Nephron progenitor cell (in vitro differentiated cells): ENCODE data around the gene MRTFA.

Source experiments
- DNase-seq: peaks from one replicate; pipeline ENCODE4 v3.0.0; 2021
- H3K27ac Mint-ChIP-seq: 2 replicates; pipeline ENCODE4 v1.8.0; 2021; ENCODE audit warnings: mild to moderate bottlenecking, moderate library complexity, mixed read lengths
- H3K27me3 Mint-ChIP-seq: 2 replicates; pipeline ENCODE4 v1.8.0; 2021; ENCODE audit warnings: mild to moderate bottlenecking, low read depth, mixed read lengths; ENCODE audit not compliant: poor library complexity
- H3K36me3 Mint-ChIP-seq: 2 replicates; pipeline ENCODE4 v1.8.0; 2021; ENCODE audit warnings: low read depth, mixed read lengths
- H3K4me1 Mint-ChIP-seq: 2 replicates; pipeline ENCODE4 v1.8.0; 2021; ENCODE audit warnings: mixed read lengths
- H3K4me3 Mint-ChIP-seq: 2 replicates; pipeline ENCODE4 v1.8.0; 2021; ENCODE audit warnings: mild to moderate bottlenecking, moderate library complexity, mixed read lengths
- H3K9me3 Mint-ChIP-seq: 2 replicates; pipeline ENCODE4 v1.8.0; 2021; ENCODE audit warnings: mild to moderate bottlenecking, moderate library complexity, mixed read lengths
- TF ChIP-seq, protein P1 (sequence below): fragments of 200-600 bp; sonication (generic); IDR thresholded peaks from 2 replicates; pipeline ENCODE4 v1.5.0; 2021; ENCODE audit warnings: antibody characterized with exemption

Gene MRTFA

DNA sequence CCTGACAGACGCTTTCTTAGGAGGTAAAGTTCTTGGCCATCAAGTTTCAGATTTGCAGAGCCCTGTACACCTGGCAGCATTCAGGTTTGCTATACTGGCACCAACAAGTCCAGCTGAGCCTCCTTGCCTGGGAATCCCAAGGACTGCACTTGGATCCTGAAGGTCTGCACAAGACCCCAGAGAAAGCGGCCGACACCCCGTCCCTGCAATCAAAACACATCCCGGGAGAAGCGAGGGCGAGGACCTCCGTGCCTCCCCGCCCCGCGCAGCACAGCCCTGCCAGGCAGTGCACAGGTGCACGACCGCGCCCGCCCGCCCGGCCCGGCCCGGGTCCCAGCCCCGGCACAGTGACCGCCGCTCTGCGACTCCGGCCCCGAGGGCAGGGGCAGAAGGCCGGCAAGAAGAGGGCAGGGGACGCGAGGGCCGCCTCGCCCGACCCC is 559 bp downstream of the MRTFA start:
- H3K4me1 Mint-ChIP-seq: peaks cover 38% of the 10 kb centered on the region
- H3K36me3 Mint-ChIP-seq: peaks cover 18% of the 10 kb centered on the region
- peak overlapping the region; percentile 93 for H3K4me3 Mint-ChIP-seq
- DNase-seq: no peak
- TF ChIP-seq, protein P1, sequence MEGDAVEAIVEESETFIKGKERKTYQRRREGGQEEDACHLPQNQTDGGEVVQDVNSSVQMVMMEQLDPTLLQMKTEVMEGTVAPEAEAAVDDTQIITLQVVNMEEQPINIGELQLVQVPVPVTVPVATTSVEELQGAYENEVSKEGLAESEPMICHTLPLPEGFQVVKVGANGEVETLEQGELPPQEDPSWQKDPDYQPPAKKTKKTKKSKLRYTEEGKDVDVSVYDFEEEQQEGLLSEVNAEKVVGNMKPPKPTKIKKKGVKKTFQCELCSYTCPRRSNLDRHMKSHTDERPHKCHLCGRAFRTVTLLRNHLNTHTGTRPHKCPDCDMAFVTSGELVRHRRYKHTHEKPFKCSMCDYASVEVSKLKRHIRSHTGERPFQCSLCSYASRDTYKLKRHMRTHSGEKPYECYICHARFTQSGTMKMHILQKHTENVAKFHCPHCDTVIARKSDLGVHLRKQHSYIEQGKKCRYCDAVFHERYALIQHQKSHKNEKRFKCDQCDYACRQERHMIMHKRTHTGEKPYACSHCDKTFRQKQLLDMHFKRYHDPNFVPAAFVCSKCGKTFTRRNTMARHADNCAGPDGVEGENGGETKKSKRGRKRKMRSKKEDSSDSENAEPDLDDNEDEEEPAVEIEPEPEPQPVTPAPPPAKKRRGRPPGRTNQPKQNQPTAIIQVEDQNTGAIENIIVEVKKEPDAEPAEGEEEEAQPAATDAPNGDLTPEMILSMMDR: no peak
- H3K9me3 Mint-ChIP-seq: peaks cover 4% of the 10 kb centered on the region
- no peak overlapping the region for H3K27ac Mint-ChIP-seq
- H3K27me3 Mint-ChIP-seq: no peaks in the 10 kb centered on the region

DNA sequence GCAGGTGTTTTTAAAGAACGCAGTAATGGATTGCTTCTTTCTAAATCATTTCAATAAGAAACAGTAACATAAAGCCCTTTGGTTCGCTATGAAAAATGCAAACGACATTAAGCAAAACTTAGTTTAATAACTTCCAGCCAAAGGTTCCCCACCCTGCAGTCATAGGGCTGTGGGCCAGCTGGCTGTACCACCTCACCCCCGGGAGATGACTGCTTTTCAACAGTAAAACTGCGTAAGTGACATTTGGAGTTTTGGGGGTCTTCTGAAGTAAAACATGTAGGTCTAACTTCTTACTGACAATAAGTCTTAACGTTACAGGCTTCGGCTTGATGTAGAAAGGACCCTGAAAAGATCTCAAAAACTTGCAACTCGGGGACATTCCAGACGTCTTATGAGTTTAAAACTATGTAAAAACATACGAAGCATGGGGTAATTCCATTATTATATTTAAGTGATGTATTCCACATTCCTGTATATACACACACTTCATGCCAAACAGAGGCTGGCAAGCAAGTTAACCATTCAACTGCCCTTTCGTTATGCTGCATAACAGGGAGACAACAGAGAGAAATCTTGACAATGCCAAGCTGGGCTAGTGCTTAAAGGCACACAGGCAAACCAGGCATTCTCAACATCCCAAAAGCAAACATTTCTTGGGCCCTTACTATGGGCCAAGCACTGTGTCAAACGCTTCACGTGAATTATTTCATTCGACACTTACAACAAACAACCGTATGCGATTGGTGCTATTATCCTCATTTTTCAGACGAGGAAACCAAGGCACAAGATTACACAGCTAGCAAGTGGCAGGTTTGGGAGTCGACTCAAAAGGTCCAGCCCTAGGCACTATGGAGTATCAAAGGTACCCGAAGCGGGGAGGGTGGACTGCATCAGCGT is 1.2 kb downstream of the MRTFA start:
- H3K27ac Mint-ChIP-seq: no peak overlapping the region
- DNase-seq: no peak
- H3K4me1 Mint-ChIP-seq: peaks cover 35% of the 10 kb centered on the region
- peaks cover 4% of the 10 kb centered on the region for H3K9me3 Mint-ChIP-seq
- no peaks in the 10 kb centered on the region for H3K27me3 Mint-ChIP-seq
- TF ChIP-seq, protein P1: no peak
- peak overlapping the region; percentile 93 for H3K4me3 Mint-ChIP-seq
- H3K36me3 Mint-ChIP-seq: peaks cover 18% of the 10 kb centered on the region

DNA sequence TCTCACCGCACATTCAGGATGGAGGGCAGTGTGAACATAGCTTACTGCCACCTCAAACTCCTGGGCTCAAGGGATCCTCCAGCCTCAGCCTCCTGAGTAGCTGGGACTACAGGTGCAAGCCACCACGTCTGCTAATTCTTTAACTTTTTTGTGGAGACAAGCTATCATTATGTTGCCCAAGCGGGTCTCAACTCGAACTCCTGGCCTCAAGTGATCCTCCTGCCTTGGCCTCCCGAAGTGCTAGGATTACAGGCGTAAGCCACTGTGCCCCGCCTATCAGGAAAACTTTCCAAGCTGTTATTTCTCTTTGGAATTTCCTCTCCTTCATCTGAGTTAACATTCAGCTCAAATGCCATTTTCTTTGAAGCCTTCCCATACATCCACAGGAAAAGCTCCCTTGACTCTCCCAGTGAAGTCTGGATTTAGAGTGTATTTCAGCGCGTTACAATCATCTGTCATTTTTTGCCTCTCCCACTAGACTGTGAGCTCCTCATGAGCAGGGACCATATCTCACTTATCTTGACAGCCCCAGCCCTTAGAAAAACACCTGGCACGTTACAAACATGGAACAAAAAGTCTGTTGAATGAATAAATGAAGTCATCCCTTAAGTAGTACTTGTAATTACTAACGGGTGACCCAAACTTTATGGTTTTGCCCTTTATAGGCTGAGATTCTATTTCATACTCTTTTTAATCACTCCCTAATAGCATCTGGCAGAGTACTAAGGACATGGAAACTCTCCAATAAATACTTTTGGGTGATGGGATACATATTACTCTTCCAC is 2.2 kb downstream of the MRTFA start:
- peaks cover 4% of the 10 kb centered on the region for H3K9me3 Mint-ChIP-seq
- no peaks in the 10 kb centered on the region for H3K27me3 Mint-ChIP-seq
- peak overlapping the region; percentile 7 for H3K4me3 Mint-ChIP-seq
- DNase-seq: no peak
- H3K36me3 Mint-ChIP-seq: peaks cover 18% of the 10 kb centered on the region
- H3K27ac Mint-ChIP-seq: no peak overlapping the region
- TF ChIP-seq, protein P1: no peak
- peaks cover 30% of the 10 kb centered on the region for H3K4me1 Mint-ChIP-seq

DNA sequence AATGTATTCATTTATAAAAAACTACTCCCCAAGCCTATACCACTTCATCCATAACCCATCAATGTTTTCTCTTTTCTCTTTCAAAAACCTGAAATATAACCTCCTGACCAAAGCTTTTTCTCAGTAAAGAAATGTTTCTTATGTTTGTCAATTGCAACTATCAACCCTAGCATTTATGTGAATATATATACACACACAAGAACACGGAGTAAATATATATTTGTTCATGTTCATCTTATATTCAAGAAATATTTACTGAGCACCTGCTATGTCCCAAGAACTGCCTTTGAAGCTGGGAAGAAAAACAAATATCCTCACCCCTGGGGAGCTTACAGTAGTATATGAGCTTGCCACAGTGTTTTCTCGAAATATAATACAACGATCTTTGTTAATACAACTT is 3.5 kb downstream of the MRTFA start:
- TF ChIP-seq, protein P1: no peak
- H3K36me3 Mint-ChIP-seq: peaks cover 18% of the 10 kb centered on the region
- peaks cover 41% of the 10 kb centered on the region for H3K4me1 Mint-ChIP-seq
- peaks cover 4% of the 10 kb centered on the region for H3K9me3 Mint-ChIP-seq
- H3K4me3 Mint-ChIP-seq: no peak overlapping the region
- no peaks in the 10 kb centered on the region for H3K27me3 Mint-ChIP-seq
- no peak overlapping the region for H3K27ac Mint-ChIP-seq
- DNase-seq: no peak

DNA sequence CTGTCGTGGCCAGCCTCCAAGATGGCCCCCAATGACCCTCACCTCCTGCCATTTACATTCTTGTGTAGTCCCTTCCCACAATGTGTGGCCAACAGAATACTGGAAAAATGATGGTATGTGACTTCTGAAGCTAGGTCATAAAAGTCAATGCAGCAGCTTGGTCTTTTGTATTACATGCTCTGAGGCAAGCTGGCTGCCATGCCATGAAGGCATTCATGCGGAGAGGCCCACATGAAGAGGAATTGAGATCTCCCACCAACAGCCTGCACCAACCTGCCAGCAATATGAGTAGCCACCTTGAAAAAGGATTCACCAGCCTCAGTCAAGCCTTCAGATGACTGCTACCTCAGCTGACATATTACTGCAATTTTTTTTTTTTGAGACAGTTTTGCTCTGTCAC is 4.6 kb downstream of the MRTFA start:
- TF ChIP-seq, protein P1: no peak
- peaks cover 14% of the 10 kb centered on the region for H3K36me3 Mint-ChIP-seq
- H3K9me3 Mint-ChIP-seq: no peaks in the 10 kb centered on the region
- no peak overlapping the region for H3K27ac Mint-ChIP-seq
- no peaks in the 10 kb centered on the region for H3K27me3 Mint-ChIP-seq
- DNase-seq: no peak
- no peak overlapping the region for H3K4me3 Mint-ChIP-seq
- H3K4me1 Mint-ChIP-seq: peaks cover 39% of the 10 kb centered on the region
